Middle frontal gyrus (tissue), 1 donor: ENCODE measurements around the gene KRTAP10-3.

ENCODE experiments used
- DNase-seq: peaks from one replicate; pipeline ENCODE4 v3.0.0-alpha.2; 2015; ENCODE audit warnings: low spot score; ENCODE audit errors: extremely low spot score

The KRTAP10-3 gene

DNA sequence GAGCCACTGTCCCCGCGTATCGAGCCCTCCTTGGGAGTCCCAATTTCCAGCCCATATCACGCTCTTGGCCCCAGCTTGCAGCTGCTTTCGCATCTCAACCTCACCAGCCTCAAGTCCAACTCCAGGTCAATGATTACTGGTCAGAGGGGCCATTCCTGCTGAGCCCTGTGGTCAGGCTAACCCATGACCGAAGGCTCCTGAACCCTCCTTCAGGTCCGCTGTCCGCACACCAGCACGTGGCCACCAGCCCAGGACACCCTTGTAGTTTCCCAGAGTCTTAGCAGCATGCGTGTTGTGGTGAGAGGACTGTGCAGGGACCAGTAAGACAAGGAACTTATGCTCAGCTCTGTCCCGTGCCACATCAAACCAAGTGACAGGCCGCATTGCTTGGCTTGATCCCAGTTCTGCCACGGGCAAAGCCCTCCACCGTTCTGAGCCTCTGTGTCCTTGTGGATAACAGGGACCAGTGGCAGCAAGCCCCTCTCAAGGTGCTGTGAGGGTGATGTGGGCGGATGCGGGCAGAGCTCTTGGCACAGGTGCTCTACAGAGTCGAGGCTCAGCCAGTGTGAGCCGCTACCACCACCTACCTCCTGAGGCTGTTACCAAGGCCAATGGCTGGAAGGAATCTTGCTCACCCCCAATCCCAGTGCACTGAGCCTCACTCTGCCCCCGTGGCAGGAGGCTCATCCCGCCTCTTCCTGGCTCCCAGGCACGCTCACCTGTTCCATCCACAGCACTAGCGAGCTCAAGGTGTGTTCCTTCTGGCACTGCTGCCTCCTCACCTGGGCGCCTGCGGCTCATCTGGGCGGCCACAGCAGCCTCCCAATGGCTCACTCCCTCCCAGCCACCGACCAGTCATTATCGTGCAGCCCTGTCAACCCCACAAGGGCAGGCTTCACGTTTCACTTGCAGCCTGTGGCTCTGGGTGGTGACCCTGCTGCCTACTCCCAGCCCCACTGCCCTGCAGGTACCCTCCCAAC lies 39.0 kb downstream of the KRTAP10-3 start:
- no peak for DNase-seq

DNA sequence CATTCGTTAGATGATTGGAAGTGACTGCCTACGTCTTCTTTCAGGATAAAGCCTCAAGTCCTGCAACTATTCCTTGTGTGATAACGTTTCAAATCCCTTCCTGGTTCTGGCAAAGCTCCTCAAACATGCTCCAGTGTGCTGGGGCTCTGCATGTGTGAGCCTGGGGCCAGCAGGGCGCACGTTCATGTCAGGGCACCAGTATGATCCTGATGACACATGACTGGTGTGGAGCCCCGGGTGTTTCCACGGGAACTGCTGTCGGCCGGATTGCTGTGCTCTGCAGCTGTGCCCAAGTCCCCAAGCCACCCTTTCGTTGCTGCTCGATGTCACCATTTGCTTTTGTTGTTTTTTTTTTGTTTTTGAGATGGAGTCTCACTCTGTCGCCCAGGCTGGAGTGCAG lies 39.9 kb downstream of the KRTAP10-3 start:
- DNase-seq: no peak

DNA sequence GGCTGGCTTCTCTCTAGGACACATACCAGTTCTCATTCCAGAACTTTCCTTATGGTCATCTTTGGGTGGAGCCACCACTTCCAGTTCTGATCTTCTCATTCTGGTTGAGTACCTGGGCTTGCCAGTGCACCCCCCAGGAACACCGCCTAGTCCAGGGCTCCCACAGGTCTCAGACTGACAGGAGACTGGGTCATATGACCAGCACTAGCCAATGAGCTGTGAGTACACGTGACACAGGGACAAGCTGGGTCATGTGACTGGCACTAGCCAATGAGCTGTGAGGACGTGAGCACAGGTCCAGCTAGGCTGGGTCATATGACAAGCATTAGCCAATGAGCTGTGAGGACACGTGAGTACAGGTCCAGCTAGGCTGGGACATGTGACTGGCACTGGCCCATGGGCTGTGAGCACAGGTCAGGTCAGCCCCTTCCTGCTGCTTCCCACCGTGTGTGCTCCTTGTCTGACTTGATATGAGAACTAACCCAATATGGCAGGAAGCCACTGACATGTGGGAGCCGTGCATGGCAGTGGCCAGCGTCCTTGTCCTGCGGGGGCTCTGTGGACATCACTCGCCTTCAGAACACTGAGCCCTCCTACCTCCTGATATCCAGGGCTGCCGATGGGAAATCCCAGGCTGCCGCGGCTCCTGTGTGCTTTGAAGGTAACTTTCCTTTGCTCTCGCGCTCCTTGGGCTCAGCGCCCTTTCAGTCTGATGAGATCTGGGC lies 41.3 kb downstream of the KRTAP10-3 start:
- DNase-seq: no peak

DNA sequence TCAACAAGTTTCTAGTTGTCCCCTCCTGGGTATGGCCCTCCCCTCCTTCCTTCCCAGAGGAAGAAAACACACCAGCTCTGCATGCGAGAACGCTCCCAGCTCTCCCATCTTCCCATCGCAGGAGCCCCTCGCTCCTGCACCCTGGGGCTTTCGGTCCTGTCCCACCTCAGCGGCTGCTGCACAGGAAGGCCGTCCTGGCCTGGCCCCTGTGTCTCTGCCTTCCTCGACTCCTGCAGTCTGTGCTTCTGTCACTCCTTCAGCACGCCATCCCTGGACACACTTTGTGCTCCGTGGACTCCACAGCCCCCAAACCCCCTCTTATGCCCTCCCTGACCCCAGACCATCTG lies 41.8 kb downstream of the KRTAP10-3 start:
- DNase-seq: no peak

DNA sequence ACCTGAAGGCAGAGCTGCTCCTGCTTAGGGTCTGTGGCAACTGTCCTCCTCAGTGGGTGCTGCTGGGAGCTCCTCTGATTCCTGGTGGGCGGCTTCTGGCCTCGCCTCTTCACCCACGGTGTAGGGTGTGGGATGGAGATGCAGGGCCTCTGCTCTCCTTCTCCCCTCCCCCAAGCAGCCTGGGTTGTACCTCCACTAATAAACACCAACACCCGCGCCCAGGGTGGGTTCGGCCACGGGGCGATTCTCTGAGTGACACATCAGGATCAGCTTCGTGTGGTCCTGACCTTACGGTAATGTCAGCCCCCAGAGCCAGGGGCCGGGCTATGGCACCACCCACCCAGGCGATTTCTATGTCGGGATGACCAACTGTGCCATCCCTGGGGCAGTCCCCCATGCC lies 42.3 kb downstream of the KRTAP10-3 start:
- no peak for DNase-seq

DNA sequence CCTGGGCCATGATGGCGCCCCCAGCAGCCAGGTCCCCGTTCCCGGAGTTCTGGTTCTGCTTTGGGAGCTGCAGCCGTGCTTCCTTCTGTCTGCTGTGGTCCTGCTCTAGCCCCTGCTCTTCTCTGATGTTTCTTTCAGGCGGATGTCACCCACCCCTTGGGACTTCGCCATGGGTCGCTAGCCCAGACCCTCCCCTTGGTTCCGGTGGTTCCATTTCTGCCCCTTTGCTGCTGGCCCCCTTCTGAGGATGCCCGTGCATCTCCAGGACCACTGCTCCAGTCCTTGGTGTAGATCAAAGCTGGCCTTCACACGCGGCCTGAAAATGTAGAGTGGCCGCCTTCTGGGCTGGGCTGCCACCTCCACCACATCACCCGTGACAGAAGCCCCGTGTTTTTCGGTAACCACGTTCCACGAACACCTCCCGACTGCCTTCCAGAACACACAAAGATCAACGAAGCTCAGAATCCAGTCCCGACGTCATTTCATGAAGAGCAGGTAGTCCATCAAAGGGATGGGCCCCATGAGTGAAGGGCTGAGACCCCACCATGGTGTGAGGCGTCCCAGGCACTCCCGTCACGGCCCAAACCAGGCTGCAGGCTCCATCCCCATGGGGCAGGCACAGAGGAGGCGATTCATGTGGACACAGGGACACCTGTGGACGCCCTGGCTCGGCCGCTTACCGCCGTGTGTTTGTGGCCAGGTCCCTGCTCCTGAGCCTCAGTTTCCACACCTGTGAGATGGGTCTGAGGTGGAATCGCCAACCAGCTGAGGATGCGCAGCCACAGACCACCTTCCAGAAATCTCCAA lies 43.0 kb downstream of the KRTAP10-3 start:
- DNase-seq: no peak

DNA sequence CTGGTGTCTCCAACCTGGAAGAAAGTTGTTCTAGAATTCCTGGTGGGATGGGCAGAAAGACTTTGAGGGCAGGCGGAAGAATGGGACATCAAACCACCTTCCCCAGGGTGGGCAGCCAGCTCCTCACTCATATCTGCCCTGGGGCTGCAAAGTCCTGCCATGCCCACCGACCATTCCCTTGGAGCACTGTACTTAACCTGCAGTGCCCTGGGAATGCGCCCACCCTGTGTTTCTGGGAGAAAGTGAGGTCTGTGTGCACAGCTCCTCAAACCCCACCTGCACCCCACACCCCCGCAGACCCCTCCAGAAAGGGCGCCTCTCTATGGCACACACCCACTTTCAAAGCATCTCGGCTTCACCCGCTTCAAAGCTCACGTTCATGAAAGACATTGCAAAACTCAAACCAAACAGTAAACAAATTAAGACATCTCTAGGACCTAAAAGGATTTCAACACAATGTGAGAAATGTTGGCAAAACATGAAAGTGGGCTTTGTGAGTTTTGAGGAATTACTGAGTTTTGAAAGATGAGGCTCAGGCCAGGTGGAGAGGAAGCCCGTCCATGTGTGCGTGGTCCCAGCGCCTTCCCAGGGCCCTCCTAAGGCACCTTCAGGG lies 43.7 kb downstream of the KRTAP10-3 start:
- no peak for DNase-seq

DNA sequence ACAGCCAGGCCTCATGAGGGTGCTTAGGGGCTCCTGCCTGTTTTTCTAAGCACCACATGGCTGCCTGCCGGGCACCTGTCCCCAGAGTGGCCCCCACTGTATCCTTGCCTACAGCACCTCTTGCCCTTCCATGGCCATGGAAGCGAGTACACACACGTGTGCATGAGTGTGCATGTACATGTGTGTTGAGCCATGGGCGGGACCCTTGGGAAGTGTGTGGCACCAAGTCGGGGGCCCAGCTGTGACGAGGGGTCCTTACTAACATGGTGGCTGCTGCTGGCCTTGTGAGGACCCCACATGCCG lies 44.4 kb downstream of the KRTAP10-3 start:
- DNase-seq: no peak

DNA sequence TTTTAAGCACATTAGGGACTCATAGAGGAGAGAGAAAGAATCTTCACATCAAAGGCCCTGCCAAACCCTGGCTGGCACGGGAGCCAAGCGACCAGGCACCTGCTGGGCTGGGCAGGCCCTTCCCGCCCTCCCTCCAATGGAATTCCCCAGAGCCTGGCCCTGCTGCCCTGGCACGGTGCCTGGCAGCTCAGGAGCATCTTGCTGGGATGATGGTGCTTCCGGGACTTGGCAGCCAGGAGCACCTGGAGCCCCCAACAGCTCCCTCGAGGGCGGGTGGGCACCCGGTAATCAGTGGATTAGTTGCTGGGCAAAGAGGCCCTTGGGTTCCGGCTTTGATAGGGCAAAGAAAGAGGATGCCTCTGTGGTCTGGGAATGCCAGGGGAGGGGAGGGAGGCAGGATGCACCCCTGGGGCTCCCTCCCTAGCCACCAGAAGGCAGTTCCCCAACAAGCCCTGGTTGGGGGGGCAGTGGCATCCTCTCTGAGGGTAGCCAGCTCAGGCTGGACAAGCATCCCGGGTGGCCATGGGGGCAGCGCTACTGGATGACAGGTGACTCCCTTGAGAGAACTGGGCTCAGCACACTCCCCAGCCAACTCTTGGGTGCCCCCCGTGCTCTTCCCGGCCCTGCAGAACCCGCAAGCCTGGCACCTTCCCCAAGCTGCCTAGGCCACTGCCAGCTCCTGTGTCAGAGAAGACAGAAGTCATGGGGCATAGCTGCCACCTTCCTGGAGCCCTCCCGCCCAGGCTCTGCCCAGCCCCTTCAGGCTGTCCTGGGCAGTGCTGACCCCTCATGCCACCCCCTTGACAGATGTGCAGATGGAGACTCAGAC lies 45.0 kb downstream of the KRTAP10-3 start:
- DNase-seq: no peak

DNA sequence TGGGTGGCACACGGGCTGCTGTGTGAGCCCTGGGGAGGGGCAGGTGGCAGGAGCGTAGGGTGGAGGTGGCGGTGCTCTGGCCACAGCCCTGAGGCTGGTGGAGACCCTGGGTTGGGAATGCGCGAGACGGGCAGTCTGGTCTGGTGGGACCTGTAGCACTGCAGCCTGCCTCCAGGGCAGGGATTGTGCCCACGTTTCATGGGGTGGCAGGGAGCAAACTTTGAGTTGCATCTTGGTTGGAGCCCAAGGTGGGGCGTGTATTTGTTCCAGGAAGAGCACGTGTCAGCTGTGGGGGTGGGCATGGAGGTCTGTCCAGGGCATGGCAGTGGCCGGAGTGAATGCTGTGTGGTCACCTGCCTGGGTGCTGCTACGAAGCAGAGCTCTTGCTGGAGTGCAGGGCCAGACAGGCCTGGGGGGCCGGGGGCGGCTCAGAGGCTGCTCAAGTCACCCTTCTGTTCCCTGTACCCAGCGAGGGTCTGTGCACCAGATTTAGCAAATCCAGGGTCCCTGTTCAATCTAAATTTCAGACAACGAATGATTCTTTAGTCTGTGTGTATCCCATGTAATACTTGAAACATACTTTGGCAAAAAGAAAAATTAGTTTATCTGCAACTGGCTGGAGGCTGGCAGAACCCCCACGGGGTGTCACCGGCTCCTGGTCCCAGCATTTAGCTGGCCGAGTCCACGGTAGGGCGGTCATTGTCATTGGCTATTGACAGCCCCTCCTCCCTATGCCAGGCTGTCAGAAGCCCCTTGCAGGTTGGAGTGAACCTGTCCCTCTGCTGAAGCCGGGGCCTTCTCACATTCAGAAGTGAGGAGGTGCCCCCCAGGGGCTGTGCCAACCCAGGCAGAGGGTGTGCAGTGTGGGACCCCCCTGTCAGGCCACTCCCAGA lies 45.9 kb downstream of the KRTAP10-3 start:
- no peak for DNase-seq

DNA sequence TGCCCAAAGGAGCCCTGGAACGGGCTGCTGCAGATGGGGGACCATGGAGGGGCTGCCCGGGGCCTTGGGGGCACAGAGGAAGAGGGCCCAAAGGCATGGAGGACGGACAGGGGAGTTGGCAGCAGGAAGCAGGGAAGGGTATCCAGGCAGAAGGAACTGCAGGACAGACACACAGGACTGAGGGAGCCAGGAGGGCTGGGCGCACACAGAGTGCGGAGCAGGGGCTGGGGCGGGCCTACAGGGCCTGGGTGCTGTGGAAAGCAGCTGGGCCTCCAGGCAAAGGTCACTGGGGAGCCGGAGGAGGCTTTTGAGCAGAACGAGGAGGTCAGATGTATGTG lies 46.7 kb downstream of the KRTAP10-3 start:
- no peak for DNase-seq

DNA sequence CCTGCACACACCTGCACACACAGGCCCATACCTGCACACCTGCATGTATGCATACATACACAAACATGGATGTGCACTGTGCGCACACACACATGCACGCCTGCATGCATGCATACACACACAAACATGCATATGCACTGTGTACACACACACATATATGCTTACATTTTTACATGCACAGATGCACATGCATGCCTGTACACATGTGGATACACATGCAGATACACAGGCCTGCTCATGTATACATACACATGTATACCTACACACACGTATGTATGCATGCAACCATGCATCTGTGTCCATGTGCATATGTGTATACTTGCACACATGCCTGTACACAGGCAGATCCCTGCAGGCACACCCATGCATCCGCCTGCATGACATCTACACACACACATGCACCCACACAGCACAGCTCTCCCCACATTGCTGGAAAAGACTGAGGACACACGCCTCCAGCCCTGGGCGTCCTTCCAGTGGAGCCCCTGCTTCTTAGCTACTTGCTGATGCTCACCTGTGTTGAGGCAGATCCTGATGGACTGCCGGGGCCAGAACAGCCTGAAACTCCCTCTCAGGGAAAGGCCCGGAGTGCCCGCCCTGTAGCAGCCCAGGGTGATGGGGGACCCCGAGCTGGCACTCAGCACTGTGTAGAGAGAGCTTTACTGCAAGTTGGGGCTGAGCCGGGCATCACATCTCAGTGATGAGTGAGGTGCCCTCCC lies 47.2 kb downstream of the KRTAP10-3 start:
- no peak for DNase-seq

DNA sequence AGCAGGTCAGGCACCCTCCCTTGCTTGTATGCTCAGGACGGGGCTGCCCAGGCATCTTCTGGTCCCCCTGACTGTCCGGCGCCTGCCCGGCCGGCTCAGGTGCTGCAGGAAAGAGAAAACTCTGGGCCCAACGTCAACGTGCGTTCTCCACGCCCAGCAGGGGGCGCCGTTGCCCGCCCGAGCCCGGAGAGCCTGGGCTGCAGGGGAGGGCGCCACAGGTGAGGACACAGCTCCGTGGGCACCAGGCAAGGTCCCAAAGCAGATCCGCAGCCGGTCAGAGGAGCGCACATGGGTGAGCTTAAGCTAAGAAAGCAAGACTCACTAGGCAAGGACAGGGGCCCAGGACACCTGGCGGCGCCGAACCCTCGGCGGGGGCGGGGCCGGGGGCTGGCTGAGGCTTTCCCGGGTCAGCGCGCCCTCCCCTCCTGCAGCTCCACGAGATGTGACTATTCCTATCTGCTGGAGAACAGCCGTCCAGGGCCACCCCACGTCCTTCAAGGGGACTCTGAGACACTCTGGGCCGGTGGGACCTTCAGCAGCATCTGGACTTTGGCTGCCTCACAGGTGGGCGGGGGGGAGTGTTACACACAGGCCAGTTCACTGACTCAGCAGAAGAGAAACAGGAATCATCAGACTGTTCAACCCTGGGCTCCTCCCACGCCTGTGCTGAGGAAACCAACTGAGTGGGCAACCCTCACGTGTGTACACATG lies 47.9 kb downstream of the KRTAP10-3 start:
- DNase-seq: no peak

DNA sequence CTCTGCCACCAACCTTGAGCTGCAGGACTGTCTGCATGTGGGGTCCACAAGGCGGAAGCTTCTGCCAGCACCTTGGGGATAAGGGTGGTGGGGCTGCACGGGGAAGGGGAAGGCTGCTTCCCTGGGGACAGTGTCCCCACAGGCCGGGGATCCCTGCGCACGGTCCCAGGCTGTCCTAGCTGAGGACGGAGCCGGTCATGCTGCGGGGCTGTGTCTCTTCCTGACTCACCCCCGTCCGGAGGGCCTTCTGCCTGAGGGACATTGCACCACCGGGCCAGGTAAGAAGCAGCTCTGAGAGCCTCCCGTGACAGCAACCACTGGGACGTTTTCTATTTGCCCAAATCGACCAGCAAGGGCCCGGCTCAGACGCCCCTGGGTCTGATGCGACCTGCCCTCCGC lies 48.5 kb downstream of the KRTAP10-3 start:
- no peak for DNase-seq

DNA sequence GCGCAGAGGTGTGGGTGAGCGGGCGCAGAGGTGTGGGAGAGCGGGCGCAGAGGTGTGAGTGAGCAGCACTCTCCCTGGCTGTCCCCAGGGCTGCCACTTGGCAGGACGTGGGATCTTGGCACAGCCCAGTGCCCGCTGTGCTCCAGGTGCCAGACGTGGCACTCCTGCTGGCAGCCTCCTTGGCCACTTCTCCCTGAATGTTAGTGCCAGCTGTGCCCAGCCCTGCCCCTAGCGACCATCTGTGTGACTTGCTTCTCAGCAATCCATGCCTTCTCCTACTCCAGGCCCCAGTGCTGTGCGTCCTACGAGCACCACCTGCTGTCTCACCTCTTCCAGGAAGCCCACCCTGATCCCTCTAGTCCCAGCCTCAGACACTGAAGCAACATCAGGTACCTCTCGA lies 49.1 kb downstream of the KRTAP10-3 start:
- DNase-seq: no peak

DNA sequence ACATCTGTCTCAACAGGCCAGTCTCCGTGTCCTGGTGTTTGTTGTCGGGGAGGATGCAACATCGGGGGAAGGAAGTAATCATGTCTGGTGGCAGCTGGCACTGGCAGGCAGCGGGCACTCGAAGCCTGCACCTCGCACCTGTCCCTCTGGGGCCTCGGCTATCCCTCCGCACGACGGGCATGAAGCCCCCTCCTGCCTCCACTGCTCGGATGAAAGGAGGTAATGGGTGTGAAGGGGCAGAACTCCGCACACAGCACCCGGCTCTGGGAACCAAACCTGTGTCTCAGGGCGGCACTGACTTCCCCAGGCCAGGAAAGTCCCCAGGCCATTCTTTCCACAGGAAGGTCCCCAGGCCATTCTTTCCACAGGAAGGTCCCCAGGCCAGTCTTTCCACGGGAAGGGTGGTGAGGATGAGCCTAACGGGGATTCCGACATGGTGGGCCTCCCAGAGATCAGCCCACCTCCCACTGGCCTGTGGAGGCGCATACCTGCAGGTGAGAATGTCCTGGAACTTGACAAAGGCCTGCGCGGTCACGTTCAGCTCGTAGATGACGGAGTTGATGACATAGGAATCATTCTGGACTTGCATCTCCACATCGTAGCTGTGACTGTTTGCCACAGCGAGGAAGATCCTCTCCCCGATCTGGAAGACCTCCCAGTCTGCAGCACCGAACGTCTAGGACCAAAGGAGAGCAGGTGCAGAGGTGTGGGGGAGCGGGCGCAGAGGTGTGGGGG lies 49.7 kb downstream of the KRTAP10-3 start:
- DNase-seq: no peak

DNA sequence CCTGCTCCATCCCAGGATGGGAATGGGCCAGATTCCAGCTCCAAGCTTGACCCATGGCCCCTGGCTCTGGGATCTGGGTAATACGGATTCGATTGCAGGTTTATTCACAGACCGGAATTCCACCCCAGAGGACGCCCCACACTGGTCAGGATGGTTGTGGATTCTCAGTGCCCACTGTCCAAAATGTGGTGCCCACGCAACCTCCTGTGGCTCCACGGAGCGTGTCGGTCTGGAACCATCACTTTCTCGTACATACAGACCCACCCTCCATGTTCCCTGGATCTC lies 50.2 kb downstream of the KRTAP10-3 start:
- no peak for DNase-seq
